ENCODE data around the gene TDRD9. TPM values are rescaled to one million over a fixed set of nuclear protein-coding genes. Genes with fewer than 3 reads are reported as not detected.
A peak's percentile ranks its signal among the peaks of the same experiment; 100 is the strongest.

Gene TDRD9
- total and polyA plus RNA-seq, 2 of the 4 experiments (the other 2 are of a cell fraction), result 0.07 to 0.18 TPM

GRCh38 chr14:103920981-103921854 is 7.0 kb upstream of the TDRD9 start:
- Histone ChIP-seq H4K20me1 (ENCODE audit: insufficient read depth, low read length) (peaks cover 30% of the 10 kb centered on the region; the same call in 1 of the 2 replicates), H3K14ac (replicated peaks; ENCODE audit: low read depth, low read length) (peak overlapping the region; percentile 54; the same call in 1 of the 2 replicates), H3K36me3 (ENCODE audit: control insufficient read depth, insufficient read depth, low read length) (peaks cover 7% of the 10 kb centered on the region), H4K91ac (ENCODE audit: insufficient read depth, low read depth, low read length) (peak overlapping the region; percentile 37; the same call in 1 of the 2 replicates), H3K9me3 (ENCODE audit: control insufficient read depth, insufficient read depth, low read length) (no peaks in the 10 kb centered on the region), H2BK5ac (ENCODE audit: low read depth, low read length, poor library complexity, severe bottlenecking) (peak overlapping the region; percentile 31), H2BK15ac (ENCODE audit: low read depth, low read length) (no peak overlapping the region), H3K9me1 (ENCODE audit: insufficient read depth, low read length) (no peaks in the 10 kb centered on the region), H4K8ac (ENCODE audit: low read depth in 2 of 2, low read length in 2 of 2) (peak overlapping the region; percentile 89 to 92), H3K23ac (ENCODE audit: low read depth, low read length) (peak overlapping the region; percentile 43; the same call in 1 of the 2 replicates), H2BK20ac (ENCODE audit: low read depth, low read length) (no peak overlapping the region), H2BK120ac (ENCODE audit: low read depth, low read length) (no peak overlapping the region), H2AK9ac (replicated peaks; ENCODE audit: low read depth, low read length, poor library complexity) (peak overlapping the region; percentile 91), H2AFZ (replicated peaks; ENCODE audit: low read length, poor library complexity) (peak overlapping the region; percentile 98), H3K4me3 (ENCODE audit: insufficient read depth, low read depth, low read length) (peak overlapping the region; percentile 97), H3K79me1 (ENCODE audit: low read depth in 1 of 2, low read length in 2 of 2) (peaks cover 10 to 33% of the 10 kb centered on the region in 2 experiments; a peak in 3 of 4 replicates), H3K4ac (ENCODE audit: low read depth, low read length) (peak overlapping the region; percentile 73), H3K27me3 (ENCODE audit: control insufficient read depth, insufficient read depth, low read length) (peaks cover 5% of the 10 kb centered on the region; the same call in 1 of the 2 replicates), H3K27ac (ENCODE audit: insufficient read depth, low read length) (peak overlapping the region; percentile 77), H4K5ac (ENCODE audit: low read depth, low read length) (peak overlapping the region; percentile 87), H2AK5ac (ENCODE audit: low read depth, low read length) (peak overlapping the region; percentile 81), H3K9ac (ENCODE audit: low read depth, low read length) (peak overlapping the region; percentile 97), H3K56ac (ENCODE audit: extremely low read depth, insufficient read depth, low read length) (peak overlapping the region; percentile 54; the same call in 1 of the 2 replicates), H3K4me2 (ENCODE audit: low read depth, low read length) (peak overlapping the region; percentile 99), H3K18ac (ENCODE audit: low read depth, low read length) (no peak overlapping the region), H3K4me1 (ENCODE audit: control insufficient read depth, insufficient read depth, low read length) (no peaks in the 10 kb centered on the region)
- POLR2A ChIA-PET (ENCODE audit: unreplicated experiment), result no interaction called here
- DNase-seq, result peak; percentile 89
- intact Hi-C loops (cut with micrococcal nuclease) (loop anchor here (5.0 kb wide), 1 partner anchor 114 kb away; no protein-coding TSS in a partner anchor), dilution Hi-C loops (cut with HindIII; ENCODE audit: low sequenced_read_pairs, unreplicated experiment) (no loop called here), in situ Hi-C loops (cut with MboI; ENCODE audit: low sequenced_read_pairs) (no loop called here)
- peak; percentile 100 for ATAC-seq (ENCODE audit: low read depth)
- TF ChIP-seq RAD21 (IDR thresholded peaks at IDR 0.05; ENCODE audit: low read length), result peak; percentile 52
- peak; percentile 55 for TF ChIP-seq BHLHE40 (IDR thresholded peaks at IDR 0.05; ENCODE audit: low read depth, low read length)
- peak; percentile 97 for TF ChIP-seq MAZ (IDR thresholded peaks at IDR 0.05; ENCODE audit: borderline replicate concordance, low read depth, low read length)
- 0 out of 2 replicates have a peak, but pooled peaks have one; percentile 12 for TF ChIP-seq SMC3 (IDR thresholded peaks at IDR 0.05; ENCODE audit: low read depth, low read length)
- TF ChIP-seq POLR2A (IDR thresholded peaks at IDR 0.05; ENCODE audit: low read depth, low read length), result peak; percentile 46; the same call in 1 of the 2 replicates
- TF ChIP-seq, protein P1, sequence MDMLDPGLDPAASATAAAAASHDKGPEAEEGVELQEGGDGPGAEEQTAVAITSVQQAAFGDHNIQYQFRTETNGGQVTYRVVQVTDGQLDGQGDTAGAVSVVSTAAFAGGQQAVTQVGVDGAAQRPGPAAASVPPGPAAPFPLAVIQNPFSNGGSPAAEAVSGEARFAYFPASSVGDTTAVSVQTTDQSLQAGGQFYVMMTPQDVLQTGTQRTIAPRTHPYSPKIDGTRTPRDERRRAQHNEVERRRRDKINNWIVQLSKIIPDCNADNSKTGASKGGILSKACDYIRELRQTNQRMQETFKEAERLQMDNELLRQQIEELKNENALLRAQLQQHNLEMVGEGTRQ (IDR thresholded peaks at IDR 0.05; ENCODE audit: low read depth, low read length), result no peak; the same call in 1 of the 2 replicates
- no peak for TF ChIP-seq MXI1 (IDR thresholded peaks at IDR 0.05; ENCODE audit: borderline replicate concordance, low read depth, low read length)
- TF ChIP-seq CEBPB (IDR thresholded peaks at IDR 0.05; ENCODE audit: low read depth, low read length), result 0 out of 2 replicates have a peak, but pooled peaks have one; percentile 19
- no peak for TF ChIP-seq MAFK (IDR thresholded peaks at IDR 0.05; ENCODE audit: low read depth, low read length)
- TF ChIP-seq CTCF (conservative IDR thresholded peaks at IDR 0.05; ENCODE audit: low read depth, low read length), result peak; percentile 99
- TF ChIP-seq FOS (IDR thresholded peaks at IDR 0.05; ENCODE audit: low read depth, low read length), result 0 out of 2 replicates have a peak, but pooled peaks have one; percentile 11
- WGBS, 2 experiments (ENCODE audit: extremely low coverage in 2 of 2, insufficient read length in 1 of 2), result 0% methylated on average over 21 of the region's 58 CpGs; no CpG with 5 or more reads in 1 of the 2 experiments
- CTCF ChIA-PET, result interaction anchor here (0.7 to 1.3 kb wide), 3 partner anchors 11 to 96 kb away, joined by 3 to 4 read pairs (median 3); no protein-coding TSS in a partner anchor
- BruUV-seq (replicated peaks), result TSS peak; percentile 60

Measured in IMR-90 (cell line).